GM21825 (cell line): ENCODE results near the gene RPS6KA2.

ENCODE experiments used
- ATAC-seq: cut with Tn5 transposase; IDR thresholded peaks from one replicate; pipeline ENCODE4 v1.9.1; 2021; ENCODE audit warnings: mild to moderate bottlenecking, moderate library complexity; ENCODE audit not compliant: unreplicated experiment

The RPS6KA2 gene

GRCh38 chr6:166492092-166492741, 134.8 kb downstream of the RPS6KA2 start:
- no peak for ATAC-seq

- no peak for ATAC-seq
Observed at GRCh38 chr6:166490671-166491500, 136.2 kb downstream of the RPS6KA2 start.

GRCh38 chr6:166489301-166490155, 137.5 kb downstream of the RPS6KA2 start:
- no peak for ATAC-seq

GRCh38 chr6:166488701-166489100, 138.3 kb downstream of the RPS6KA2 start:
- no peak for ATAC-seq

GRCh38 chr6:166488076-166488685, 138.9 kb downstream of the RPS6KA2 start:
- ATAC-seq = peak; percentile 94

GRCh38 chr6:166487148-166487547, 139.9 kb downstream of the RPS6KA2 start:
- ATAC-seq = no peak

- ATAC-seq = no peak
Observed at GRCh38 chr6:166486536-166486880, 140.5 kb downstream of the RPS6KA2 start.

- no peak for ATAC-seq
Observed at GRCh38 chr6:166485651-166486535, 141.2 kb downstream of the RPS6KA2 start.

GRCh38 chr6:166484863-166485262, 142.2 kb downstream of the RPS6KA2 start:
- ATAC-seq = no peak

GRCh38 chr6:166483573-166484250, 143.3 kb downstream of the RPS6KA2 start:
- ATAC-seq = no peak

- no peak for ATAC-seq
Observed at GRCh38 chr6:166483026-166483425, 144.0 kb downstream of the RPS6KA2 start.

- ATAC-seq = no peak
Observed at GRCh38 chr6:166478782-166479592, 148.1 kb downstream of the RPS6KA2 start.

GRCh38 chr6:166477647-166478365, 149.2 kb downstream of the RPS6KA2 start:
- no peak for ATAC-seq

- ATAC-seq = no peak
Observed at GRCh38 chr6:166476634-166477215, 150.3 kb downstream of the RPS6KA2 start.

GRCh38 chr6:166476061-166476591, 150.9 kb downstream of the RPS6KA2 start:
- no peak for ATAC-seq

GRCh38 chr6:166474721-166475565, 152.1 kb downstream of the RPS6KA2 start:
- no peak for ATAC-seq
